ENCODE data around the gene RNU4-1. TPM values are rescaled to one million over a fixed set of nuclear protein-coding genes. Genes with fewer than 3 reads are reported as not detected.
A peak's percentile ranks its signal among the peaks of the same experiment; 100 is the strongest.

RNU4-1 gene
- total and polyA plus RNA-seq, 9 of the 15 experiments (the other 6 are each of a cell fraction or from before 2014, with no cell fraction given) = under 0.01 to 19,719 (median 3,563) TPM; not detected in 4

DNA sequence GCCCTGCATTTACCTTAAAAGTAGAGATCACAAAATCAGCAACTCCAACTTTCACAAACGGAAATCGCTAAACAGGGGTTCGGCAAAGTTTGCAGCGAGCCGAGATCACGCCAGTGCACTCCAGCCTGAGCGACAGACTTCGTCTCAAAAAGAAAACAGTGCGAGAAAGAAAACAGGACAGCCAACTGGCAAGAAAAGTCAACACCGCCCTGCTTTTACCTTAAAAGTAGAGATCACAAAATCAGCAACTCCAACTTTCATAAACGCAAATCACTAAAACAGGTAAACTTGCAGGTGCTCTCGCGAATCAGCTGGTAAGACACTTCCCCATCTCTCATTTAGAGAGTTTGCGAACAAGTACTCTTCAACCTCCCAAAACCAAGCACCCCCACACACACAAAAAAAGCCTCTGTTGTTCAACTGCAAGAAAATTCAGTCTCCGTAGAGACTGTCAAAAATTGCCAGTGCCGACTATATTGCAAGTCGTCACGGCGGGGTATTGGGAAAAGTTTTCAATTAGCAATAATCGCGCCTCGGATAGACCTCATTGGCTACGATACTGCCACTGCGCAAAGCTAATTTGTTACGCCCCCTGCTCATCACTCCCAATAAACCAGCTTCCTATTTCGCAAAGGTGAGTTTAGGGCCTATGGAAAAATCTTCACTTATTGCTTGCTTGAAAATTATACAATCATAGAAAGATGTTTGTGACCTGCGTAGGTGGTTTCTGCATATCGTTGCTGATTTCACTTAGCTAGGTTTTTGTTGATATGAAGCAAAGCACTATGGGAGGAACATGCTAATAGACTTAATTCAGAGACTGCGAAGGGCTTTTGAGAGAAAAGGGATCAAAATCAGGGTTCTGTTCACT is at the start of gene RNU4-1 (continued):
- no peak; the same call in 1 of the 2 replicates for TF ChIP-seq ADNP (tag; IDR thresholded peaks at IDR 0.05)
- peak; percentile 85 for TF ChIP-seq MXI1 (IDR thresholded peaks at IDR 0.05; ENCODE audit: low read depth, low read length)
- peak; percentile 40; the same call in 1 of the 2 replicates for TF ChIP-seq NR2C1 (IDR thresholded peaks at IDR 0.05)
- no peak for TF ChIP-seq NR2C1 (tag; IDR thresholded peaks at IDR 0.05)
- TF ChIP-seq RFX7 (CRISPR knock-in tag; IDR thresholded peaks at IDR 0.05) = peak; percentile 72; the same call in 1 of the 2 replicates
- no peak for TF ChIP-seq PPARD (CRISPR knock-in tag; IDR thresholded peaks at IDR 0.05)
- no peak for TF ChIP-seq ZNF41 (CRISPR knock-in tag; conservative IDR thresholded peaks at IDR 0.05)
- TF ChIP-seq RBM14 (IDR thresholded peaks at IDR 0.05; ENCODE audit: borderline replicate concordance, insufficient read depth, low read depth, low read length) = no peak
- TF ChIP-seq FOXM1 (IDR thresholded peaks at IDR 0.05; ENCODE audit: low read depth) = 0 out of 2 replicates have a peak, but pooled peaks have one; percentile 43
- 0 out of 2 replicates have a peak, but pooled peaks have one; percentile 45 for TF ChIP-seq FOXM1 (CRISPR knock-in tag; IDR thresholded peaks at IDR 0.05; ENCODE audit: low read depth)
- TF ChIP-seq PTBP1 (IDR thresholded peaks at IDR 0.05; ENCODE audit: low read depth, low read length) = peak; percentile 76; the same call in 1 of the 2 replicates
- 0 out of 2 replicates have a peak, but pooled peaks have one; percentile 45 for TF ChIP-seq GABPB1 (CRISPR knock-in tag; IDR thresholded peaks at IDR 0.05)
- peak; percentile 85 for TF ChIP-seq LCOR (CRISPR knock-in tag; IDR thresholded peaks at IDR 0.05)
- TF ChIP-seq FOXK1 (CRISPR knock-in tag; IDR thresholded peaks at IDR 0.05; ENCODE audit: borderline replicate concordance) = peak; percentile 59
- TF ChIP-seq E2F6 (IDR thresholded peaks at IDR 0.05; ENCODE audit: borderline replicate concordance in 1 of 2, extremely low read depth in 1 of 2, insufficient read depth in 1 of 2, insufficient read length in 1 of 2, low read depth in 1 of 2, low read length in 1 of 2, poor library complexity in 1 of 2, severe bottlenecking in 1 of 2) = peak in 1 of 2 experiments; percentile 12
- peak; percentile 94 for TF ChIP-seq ZEB2 (IDR thresholded peaks at IDR 0.05)
- TF ChIP-seq ZFX (CRISPR knock-in tag; IDR thresholded peaks at IDR 0.05) = no peak; the same call in 1 of the 2 replicates
- no peak for TF ChIP-seq FOSL1 (tag; conservative IDR thresholded peaks at IDR 0.05)
- peak; percentile 40; the same call in 1 of the 2 replicates for TF ChIP-seq FOXJ2 (tag; IDR thresholded peaks at IDR 0.05)
- TF ChIP-seq PREB (CRISPR knock-in tag; IDR thresholded peaks at IDR 0.05) = peak; percentile 59; the same call in 1 of the 2 replicates
- TF ChIP-seq, protein P1, sequence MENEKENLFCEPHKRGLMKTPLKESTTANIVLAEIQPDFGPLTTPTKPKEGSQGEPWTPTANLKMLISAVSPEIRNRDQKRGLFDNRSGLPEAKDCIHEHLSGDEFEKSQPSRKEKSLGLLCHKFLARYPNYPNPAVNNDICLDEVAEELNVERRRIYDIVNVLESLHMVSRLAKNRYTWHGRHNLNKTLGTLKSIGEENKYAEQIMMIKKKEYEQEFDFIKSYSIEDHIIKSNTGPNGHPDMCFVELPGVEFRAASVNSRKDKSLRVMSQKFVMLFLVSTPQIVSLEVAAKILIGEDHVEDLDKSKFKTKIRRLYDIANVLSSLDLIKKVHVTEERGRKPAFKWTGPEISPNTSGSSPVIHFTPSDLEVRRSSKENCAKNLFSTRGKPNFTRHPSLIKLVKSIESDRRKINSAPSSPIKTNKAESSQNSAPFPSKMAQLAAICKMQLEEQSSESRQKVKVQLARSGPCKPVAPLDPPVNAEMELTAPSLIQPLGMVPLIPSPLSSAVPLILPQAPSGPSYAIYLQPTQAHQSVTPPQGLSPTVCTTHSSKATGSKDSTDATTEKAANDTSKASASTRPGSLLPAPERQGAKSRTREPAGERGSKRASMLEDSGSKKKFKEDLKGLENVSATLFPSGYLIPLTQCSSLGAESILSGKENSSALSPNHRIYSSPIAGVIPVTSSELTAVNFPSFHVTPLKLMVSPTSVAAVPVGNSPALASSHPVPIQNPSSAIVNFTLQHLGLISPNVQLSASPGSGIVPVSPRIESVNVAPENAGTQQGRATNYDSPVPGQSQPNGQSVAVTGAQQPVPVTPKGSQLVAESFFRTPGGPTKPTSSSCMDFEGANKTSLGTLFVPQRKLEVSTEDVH (IDR thresholded peaks at IDR 0.05; ENCODE audit: low read depth, partially characterized antibody) = no peak
- peak; percentile 63 for TF ChIP-seq HNRNPLL (IDR thresholded peaks at IDR 0.05; ENCODE audit: low read depth, low read length, poor library complexity, severe bottlenecking)
